HEK293 (cell line): ENCODE data around the gene PLSCR3.

Experiments used
- EGR2 ChIP-seq: fragments of 450-650 bp; formaldehyde crosslinking; IDR thresholded peaks from 2 replicates; pipeline ENCODE4 v1.5.1; 2016; ENCODE audit warnings: low read depth, missing biosample characterization, missing genetic modification characterization
- PRDM10 ChIP-seq: fragments of 450-650 bp; formaldehyde crosslinking; IDR thresholded peaks from 2 replicates; pipeline ENCODE4 v1.5.1; 2016; ENCODE audit warnings: missing biosample characterization, missing genetic modification characterization
- RBAK ChIP-seq: fragments of 450-650 bp; formaldehyde crosslinking; IDR thresholded peaks from 2 replicates; pipeline ENCODE4 v1.5.1; 2016; ENCODE audit warnings: missing biosample characterization, missing genetic modification characterization
- SCRT2 ChIP-seq: fragments of 450-650 bp; formaldehyde crosslinking; IDR thresholded peaks from 2 replicates; pipeline ENCODE4 v1.5.1; 2016; ENCODE audit warnings: missing biosample characterization, missing genetic modification characterization
- SP3 ChIP-seq: fragments of 450-650 bp; formaldehyde crosslinking; IDR thresholded peaks from 2 replicates; pipeline ENCODE4 v1.5.1; 2016; ENCODE audit warnings: missing biosample characterization, missing genetic modification characterization
- SP7 ChIP-seq: fragments of 450-650 bp; formaldehyde crosslinking; IDR thresholded peaks from 2 replicates; pipeline ENCODE4 v1.5.1; 2016; ENCODE audit warnings: missing biosample characterization, missing genetic modification characterization
- TCF7L2 ChIP-seq: IDR thresholded peaks from 2 replicates; pipeline ENCODE4 v1.6.1; 2011; ENCODE audit warnings: low read depth, mild to moderate bottlenecking, inconsistent platforms, low read length, moderate library complexity, borderline replicate concordance
- WT1 ChIP-seq: fragments of 450-650 bp; formaldehyde crosslinking; IDR thresholded peaks from 2 replicates; pipeline ENCODE4 v1.5.1; 2016; ENCODE audit warnings: missing biosample characterization, missing genetic modification characterization
- ZBTB1 ChIP-seq: fragments of 450-650 bp; formaldehyde crosslinking; IDR thresholded peaks from 2 replicates; pipeline ENCODE4 v1.5.1; 2016; ENCODE audit warnings: missing biosample characterization, missing genetic modification characterization
- ZBTB20 ChIP-seq: fragments of 450-650 bp; formaldehyde crosslinking; IDR thresholded peaks from 2 replicates; pipeline ENCODE4 v1.5.1; 2016; ENCODE audit warnings: missing biosample characterization, missing genetic modification characterization
- ZNF10 ChIP-seq: fragments of 450-650 bp; formaldehyde crosslinking; IDR thresholded peaks from 2 replicates; pipeline ENCODE4 v1.5.1; 2017; ENCODE audit warnings: missing biosample characterization, missing genetic modification characterization
- ZNF133 ChIP-seq: fragments of 450-650 bp; formaldehyde crosslinking; IDR thresholded peaks from 2 replicates; pipeline ENCODE4 v1.5.1; 2016; ENCODE audit warnings: missing biosample characterization, missing genetic modification characterization
- ZNF140 ChIP-seq: fragments of 450-650 bp; formaldehyde crosslinking; IDR thresholded peaks from 2 replicates; pipeline ENCODE4 v1.5.1; 2016; ENCODE audit warnings: missing biosample characterization, missing genetic modification characterization
- ZNF155 ChIP-seq: fragments of 450-650 bp; formaldehyde crosslinking; IDR thresholded peaks from 2 replicates; pipeline ENCODE4 v1.5.1; 2016; ENCODE audit warnings: missing biosample characterization, missing genetic modification characterization
- ZNF169 ChIP-seq: fragments of 450-650 bp; formaldehyde crosslinking; IDR thresholded peaks from 2 replicates; pipeline ENCODE4 v1.5.1; 2016; ENCODE audit warnings: missing biosample characterization, missing genetic modification characterization
- ZNF221 ChIP-seq: fragments of 450-650 bp; formaldehyde crosslinking; IDR thresholded peaks from 2 replicates; pipeline ENCODE4 v1.5.1; 2017; ENCODE audit warnings: missing biosample characterization, missing genetic modification characterization, borderline replicate concordance
- ZNF266 ChIP-seq: fragments of 450-650 bp; formaldehyde crosslinking; IDR thresholded peaks from 2 replicates; pipeline ENCODE4 v1.5.1; 2016; ENCODE audit warnings: missing biosample characterization, missing genetic modification characterization, low read depth
- ZNF280D ChIP-seq: fragments of 450-650 bp; formaldehyde crosslinking; IDR thresholded peaks from 2 replicates; pipeline ENCODE4 v1.5.1; 2016; ENCODE audit warnings: missing biosample characterization, missing genetic modification characterization
- ZNF473 ChIP-seq: fragments of 450-650 bp; formaldehyde crosslinking; IDR thresholded peaks from 2 replicates; pipeline ENCODE4 v1.5.1; 2017; ENCODE audit warnings: missing biosample characterization, missing genetic modification characterization
- ZNF514 ChIP-seq: fragments of 450-650 bp; formaldehyde crosslinking; IDR thresholded peaks from 2 replicates; pipeline ENCODE4 v1.5.1; 2016; ENCODE audit warnings: missing biosample characterization, missing genetic modification characterization
- ZNF600 ChIP-seq: fragments of 450-650 bp; formaldehyde crosslinking; IDR thresholded peaks from 2 replicates; pipeline ENCODE4 v1.5.1; 2016; ENCODE audit warnings: missing biosample characterization, missing genetic modification characterization
- ZNF76 ChIP-seq: fragments of 450-650 bp; formaldehyde crosslinking; IDR thresholded peaks from 2 replicates; pipeline ENCODE4; 2016; ENCODE audit warnings: low read depth, missing biosample characterization, missing genetic modification characterization, borderline replicate concordance
- ZNF837 ChIP-seq: fragments of 450-650 bp; formaldehyde crosslinking; IDR thresholded peaks from 2 replicates; pipeline ENCODE4 v1.5.1; 2016; ENCODE audit warnings: missing biosample characterization, missing genetic modification characterization
- ZSCAN4 ChIP-seq: fragments of 450-650 bp; formaldehyde crosslinking; IDR thresholded peaks from 2 replicates; pipeline ENCODE4 v1.5.1; 2017; ENCODE audit warnings: missing biosample characterization, missing genetic modification characterization
- TF ChIP-seq, protein P1 (sequence below): fragments of 450-650 bp; formaldehyde crosslinking; IDR thresholded peaks from 2 replicates; pipeline ENCODE4 v1.5.1; 2016; ENCODE audit warnings: missing biosample characterization, missing genetic modification characterization
- TF ChIP-seq, protein P2 (sequence below): fragments of 450-650 bp; formaldehyde crosslinking; IDR thresholded peaks from 2 replicates; pipeline ENCODE4 v1.5.1; 2016; ENCODE audit warnings: missing biosample characterization, missing genetic modification characterization
- TF ChIP-seq, protein P3 (sequence below): fragments of 450-650 bp; formaldehyde crosslinking; IDR thresholded peaks from 2 replicates; pipeline ENCODE4 v1.5.1; 2016; ENCODE audit warnings: missing biosample characterization, missing genetic modification characterization
- TF ChIP-seq, protein P4 (sequence below): fragments of 450-650 bp; formaldehyde crosslinking; IDR thresholded peaks from 2 replicates; pipeline ENCODE4 v1.5.1; 2016; ENCODE audit warnings: missing biosample characterization, missing genetic modification characterization

PLSCR3 gene

GRCh38 chr17:7356072-7356549, 38.2 kb downstream of the PLSCR3 start (continued):
- TF ChIP-seq ZNF266 (tag by site-specific recombination) (no peak), WT1 (tag by site-specific recombination) (no peak; the same call in 1 of the 2 replicates), EGR2 (tag by site-specific recombination) (no peak), ZNF10 (tag by site-specific recombination) (peak; percentile 88), SCRT2 (tag by site-specific recombination) (no peak), ZNF600 (peak; percentile 64; the same call in 1 of the 2 replicates), SP3 (tag by site-specific recombination) (peak; percentile 75), TCF7L2 (no peak), ZNF140 (no peak), ZNF473 (tag by site-specific recombination) (no peak), SP7 (tag by site-specific recombination) (peak; percentile 69), PRDM10 (tag by site-specific recombination) (peak; percentile 14; the same call in 1 of the 2 replicates), ZNF133 (tag by site-specific recombination) (no peak), ZSCAN4 (tag by site-specific recombination) (0 out of 2 replicates have a peak, but pooled peaks have one; percentile 17), ZNF155 (tag by site-specific recombination) (no peak), RBAK (tag by site-specific recombination) (no peak), ZBTB20 (peak; percentile 36), ZNF76 (peak; percentile 71; the same call in 1 of the 2 replicates), ZNF280D (0 out of 2 replicates have a peak, but pooled peaks have one; percentile 20), ZNF169 (tag by site-specific recombination) (no peak), ZNF837 (tag by site-specific recombination) (no peak), ZNF221 (no peak), ZNF514 (tag by site-specific recombination) (no peak), ZBTB1 (tag by site-specific recombination) (no peak)
- TF ChIP-seq, protein P1, sequence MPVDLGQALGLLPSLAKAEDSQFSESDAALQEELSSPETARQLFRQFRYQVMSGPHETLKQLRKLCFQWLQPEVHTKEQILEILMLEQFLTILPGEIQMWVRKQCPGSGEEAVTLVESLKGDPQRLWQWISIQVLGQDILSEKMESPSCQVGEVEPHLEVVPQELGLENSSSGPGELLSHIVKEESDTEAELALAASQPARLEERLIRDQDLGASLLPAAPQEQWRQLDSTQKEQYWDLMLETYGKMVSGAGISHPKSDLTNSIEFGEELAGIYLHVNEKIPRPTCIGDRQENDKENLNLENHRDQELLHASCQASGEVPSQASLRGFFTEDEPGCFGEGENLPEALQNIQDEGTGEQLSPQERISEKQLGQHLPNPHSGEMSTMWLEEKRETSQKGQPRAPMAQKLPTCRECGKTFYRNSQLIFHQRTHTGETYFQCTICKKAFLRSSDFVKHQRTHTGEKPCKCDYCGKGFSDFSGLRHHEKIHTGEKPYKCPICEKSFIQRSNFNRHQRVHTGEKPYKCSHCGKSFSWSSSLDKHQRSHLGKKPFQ (tag by site-specific recombination), result no peak
- TF ChIP-seq, protein P2, sequence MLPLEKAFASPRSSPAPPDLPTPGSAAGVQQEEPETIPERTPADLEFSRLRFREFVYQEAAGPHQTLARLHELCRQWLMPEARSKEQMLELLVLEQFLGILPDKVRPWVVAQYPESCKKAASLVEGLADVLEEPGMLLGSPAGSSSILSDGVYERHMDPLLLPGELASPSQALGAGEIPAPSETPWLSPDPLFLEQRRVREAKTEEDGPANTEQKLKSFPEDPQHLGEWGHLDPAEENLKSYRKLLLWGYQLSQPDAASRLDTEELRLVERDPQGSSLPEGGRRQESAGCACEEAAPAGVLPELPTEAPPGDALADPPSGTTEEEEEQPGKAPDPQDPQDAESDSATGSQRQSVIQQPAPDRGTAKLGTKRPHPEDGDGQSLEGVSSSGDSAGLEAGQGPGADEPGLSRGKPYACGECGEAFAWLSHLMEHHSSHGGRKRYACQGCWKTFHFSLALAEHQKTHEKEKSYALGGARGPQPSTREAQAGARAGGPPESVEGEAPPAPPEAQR (tag by site-specific recombination), result no peak
- TF ChIP-seq, protein P3, sequence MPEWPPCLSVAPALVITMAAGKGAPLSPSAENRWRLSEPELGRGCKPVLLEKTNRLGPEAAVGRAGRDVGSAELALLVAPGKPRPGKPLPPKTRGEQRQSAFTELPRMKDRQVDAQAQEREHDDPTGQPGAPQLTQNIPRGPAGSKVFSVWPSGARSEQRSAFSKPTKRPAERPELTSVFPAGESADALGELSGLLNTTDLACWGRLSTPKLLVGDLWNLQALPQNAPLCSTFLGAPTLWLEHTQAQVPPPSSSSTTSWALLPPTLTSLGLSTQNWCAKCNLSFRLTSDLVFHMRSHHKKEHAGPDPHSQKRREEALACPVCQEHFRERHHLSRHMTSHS (tag by site-specific recombination), result no peak
- TF ChIP-seq, protein P4, sequence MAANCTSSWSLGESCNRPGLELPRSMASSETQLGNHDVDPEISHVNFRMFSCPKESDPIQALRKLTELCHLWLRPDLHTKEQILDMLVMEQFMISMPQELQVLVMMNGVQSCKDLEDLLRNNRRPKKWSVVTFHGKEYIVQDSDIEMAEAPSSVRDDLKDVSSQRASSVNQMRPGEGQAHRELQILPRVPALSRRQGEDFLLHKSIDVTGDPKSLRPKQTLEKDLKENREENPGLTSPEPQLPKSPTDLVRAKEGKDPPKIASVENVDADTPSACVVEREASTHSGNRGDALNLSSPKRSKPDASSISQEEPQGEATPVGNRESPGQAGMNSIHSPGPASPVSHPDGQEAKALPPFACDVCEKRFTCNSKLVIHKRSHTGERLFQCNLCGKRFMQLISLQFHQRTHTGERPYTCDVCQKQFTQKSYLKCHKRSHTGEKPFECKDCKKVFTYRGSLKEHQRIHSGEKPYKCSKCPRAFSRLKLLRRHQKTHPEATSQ (tag by site-specific recombination), result no peak
